Measurements from ENCODE around the gene EPB41L4B. TPM values are rescaled to one million over a fixed set of nuclear protein-coding genes. Genes with fewer than 3 reads are reported as not detected.
A peak's percentile ranks its signal among the peaks of the same experiment; 100 is the strongest.

EPB41L4B gene
- total RNA-seq, 4 donors from 2014 or later = 56.4 to 72.7 (median 71.0) TPM

GRCh38 chr9:109258481-109259302, 62.2 kb downstream of the EPB41L4B start:
- H3K9me3 ChIP-seq = no peaks in the 10 kb centered on the region
- peak overlapping the region; percentile 65 to 73 (median 69) for H3K27ac ChIP-seq
- peak; percentile 91 to 92 for DNase-seq
- no peaks in the 10 kb centered on the region for H3K36me3 ChIP-seq
- TF ChIP-seq CTCF (IDR thresholded peaks at IDR 0.05) = no peak
- TF ChIP-seq POLR2A (IDR thresholded peaks at IDR 0.05) = peak in 1 of 2 donors; percentile 20
- no peak overlapping the region for H3K4me3 ChIP-seq (replicated peaks in 1 of 3)
- intact Hi-C loops (cut with DNase I) = no loop called here
- WGBS, 2 donors = 21 to 25% methylated on average over 11 of the region's 11 CpGs
- no peaks in the 10 kb centered on the region for H3K27me3 ChIP-seq
- H3K4me1 ChIP-seq = peaks cover 34 to 48% of the 10 kb centered on the region in 2 donors

GRCh38 chr9:109256336-109256735, 64.5 kb downstream of the EPB41L4B start:
- 93 to 97% methylated on average over 10 of the region's 10 CpGs for WGBS, 2 donors
- intact Hi-C loops (cut with DNase I) = no loop called here
- peaks cover 40 to 54% of the 10 kb centered on the region in 2 donors for H3K4me1 ChIP-seq
- no peaks in the 10 kb centered on the region for H3K9me3 ChIP-seq
- H3K27me3 ChIP-seq = no peaks in the 10 kb centered on the region
- H3K27ac ChIP-seq = no peak overlapping the region
- DNase-seq = no peak
- no peak for TF ChIP-seq CTCF (IDR thresholded peaks at IDR 0.05)
- TF ChIP-seq POLR2A (IDR thresholded peaks at IDR 0.05) = no peak
- no peak overlapping the region for H3K4me3 ChIP-seq (replicated peaks in 1 of 3)
- no peaks in the 10 kb centered on the region for H3K36me3 ChIP-seq

GRCh38 chr9:109255394-109255793, 65.5 kb downstream of the EPB41L4B start:
- Histone ChIP-seq H3K27me3 (no peaks in the 10 kb centered on the region), H3K36me3 (no peaks in the 10 kb centered on the region), H3K4me3 (replicated peaks in 1 of 3) (no peak overlapping the region), H3K9me3 (no peaks in the 10 kb centered on the region), H3K4me1 (peaks cover 49 to 63% of the 10 kb centered on the region in 2 donors), H3K27ac (peak overlapping the region; percentile 76 to 90 (median 86))
- intact Hi-C loops (cut with DNase I) = no loop called here
- TF ChIP-seq POLR2A (IDR thresholded peaks at IDR 0.05) (no peak), CTCF (IDR thresholded peaks at IDR 0.05) (no peak)
- 91 to 96% methylated on average over 15 of the region's 15 CpGs for WGBS, 2 donors
- no peak for DNase-seq

GRCh38 chr9:109254317-109254716, 66.5 kb downstream of the EPB41L4B start:
- H3K4me3 ChIP-seq (replicated peaks in 1 of 3) = no peak overlapping the region
- intact Hi-C loops (cut with DNase I) = no loop called here

More at GRCh38 chr9:109254317-109254716, 66.5 kb downstream of the EPB41L4B start:
- no peak for DNase-seq
- peak overlapping the region; percentile 76 to 90 (median 86) for H3K27ac ChIP-seq
- no peaks in the 10 kb centered on the region for H3K36me3 ChIP-seq
- H3K27me3 ChIP-seq = no peaks in the 10 kb centered on the region
- H3K9me3 ChIP-seq = no peaks in the 10 kb centered on the region
- peaks cover 45 to 57% of the 10 kb centered on the region in 2 donors for H3K4me1 ChIP-seq
- 77 to 85% methylated on average over 4 of the region's 4 CpGs for WGBS, 2 donors
- no peak for TF ChIP-seq CTCF (IDR thresholded peaks at IDR 0.05)
- TF ChIP-seq POLR2A (IDR thresholded peaks at IDR 0.05) = no peak

Measured in thyroid gland (tissue), 4 donors.